ENCODE results near the gene PTTG1IP2. TPM values are rescaled to one million over a fixed set of nuclear protein-coding genes. Genes with fewer than 3 reads are reported as not detected.

The PTTG1IP2 gene
- total RNA-seq, 1 donor = not detected

- DNase-seq (ENCODE audit: insufficient read length, low spot score, missing footprints) = no peak
- no peak overlapping the region for H3K4me2 ChIP-seq (ENCODE audit: insufficient read depth, low read length)
- no peak for TF ChIP-seq CTCF (IDR thresholded peaks at IDR 0.05; ENCODE audit: extremely low read depth, low read depth, low read length)
- H3K36me3 ChIP-seq (ENCODE audit: insufficient read depth, low read length) = no peaks in the 10 kb centered on the region
- no peak overlapping the region for H3K4me3 ChIP-seq (ENCODE audit: insufficient read depth, low read length)
- no peaks in the 10 kb centered on the region for H4K20me1 ChIP-seq (ENCODE audit: insufficient read depth, low read length)
- H2AFZ ChIP-seq (ENCODE audit: low read length) = no peak overlapping the region
- H3K9me3 ChIP-seq (ENCODE audit: low read depth, low read length) = no peaks in the 10 kb centered on the region
- H3K27me3 ChIP-seq (ENCODE audit: insufficient read depth, low read length) = no peaks in the 10 kb centered on the region
- no peaks in the 10 kb centered on the region for H3K4me1 ChIP-seq (ENCODE audit: insufficient read depth, low read length)
- H3K27ac ChIP-seq (ENCODE audit: low read depth, low read length) = no peak overlapping the region
- no peaks in the 10 kb centered on the region for H3K79me2 ChIP-seq (ENCODE audit: insufficient read depth, low read length)
Observed at GRCh38 chr7:90445633-90446032, 23.8 kb upstream of the PTTG1IP2 start.

GRCh38 chr7:90446137-90446899 lies 23.1 kb upstream of the PTTG1IP2 start:
- Histone ChIP-seq H3K9me3 (ENCODE audit: low read depth, low read length) (no peaks in the 10 kb centered on the region), H3K4me2 (ENCODE audit: insufficient read depth, low read length) (no peak overlapping the region), H3K79me2 (ENCODE audit: insufficient read depth, low read length) (no peaks in the 10 kb centered on the region), H3K36me3 (ENCODE audit: insufficient read depth, low read length) (no peaks in the 10 kb centered on the region), H2AFZ (ENCODE audit: low read length) (no peak overlapping the region), H3K4me1 (ENCODE audit: insufficient read depth, low read length) (no peaks in the 10 kb centered on the region), H3K27ac (ENCODE audit: low read depth, low read length) (no peak overlapping the region), H3K27me3 (ENCODE audit: insufficient read depth, low read length) (no peaks in the 10 kb centered on the region), H3K4me3 (ENCODE audit: insufficient read depth, low read length) (no peak overlapping the region), H4K20me1 (ENCODE audit: insufficient read depth, low read length) (no peaks in the 10 kb centered on the region)
- DNase-seq (ENCODE audit: insufficient read length, low spot score, missing footprints) = no peak
- no peak for TF ChIP-seq CTCF (IDR thresholded peaks at IDR 0.05; ENCODE audit: extremely low read depth, low read depth, low read length)

- Histone ChIP-seq H3K4me2 (ENCODE audit: insufficient read depth, low read length) (no peak overlapping the region), H2AFZ (ENCODE audit: low read length) (no peak overlapping the region), H3K4me1 (ENCODE audit: insufficient read depth, low read length) (no peaks in the 10 kb centered on the region), H3K36me3 (ENCODE audit: insufficient read depth, low read length) (no peaks in the 10 kb centered on the region), H3K27ac (ENCODE audit: low read depth, low read length) (no peak overlapping the region), H3K4me3 (ENCODE audit: insufficient read depth, low read length) (no peak overlapping the region), H4K20me1 (ENCODE audit: insufficient read depth, low read length) (no peaks in the 10 kb centered on the region), H3K79me2 (ENCODE audit: insufficient read depth, low read length) (no peaks in the 10 kb centered on the region), H3K9me3 (ENCODE audit: low read depth, low read length) (no peaks in the 10 kb centered on the region), H3K27me3 (ENCODE audit: insufficient read depth, low read length) (no peaks in the 10 kb centered on the region)
- no peak for TF ChIP-seq CTCF (IDR thresholded peaks at IDR 0.05; ENCODE audit: extremely low read depth, low read depth, low read length)
- DNase-seq (ENCODE audit: insufficient read length, low spot score, missing footprints) = no peak
Observed at GRCh38 chr7:90453259-90453891, 16.1 kb upstream of the PTTG1IP2 start.

GRCh38 chr7:90453931-90454330 lies 15.5 kb upstream of the PTTG1IP2 start:
- no peak overlapping the region for H3K4me2 ChIP-seq (ENCODE audit: insufficient read depth, low read length)
- DNase-seq (ENCODE audit: insufficient read length, low spot score, missing footprints) = no peak
- no peak for TF ChIP-seq CTCF (IDR thresholded peaks at IDR 0.05; ENCODE audit: extremely low read depth, low read depth, low read length)

More at GRCh38 chr7:90453931-90454330, 15.5 kb upstream of the PTTG1IP2 start:
- H3K27me3 ChIP-seq (ENCODE audit: insufficient read depth, low read length) = no peaks in the 10 kb centered on the region
- H4K20me1 ChIP-seq (ENCODE audit: insufficient read depth, low read length) = no peaks in the 10 kb centered on the region
- no peak overlapping the region for H3K27ac ChIP-seq (ENCODE audit: low read depth, low read length)
- no peak overlapping the region for H3K4me3 ChIP-seq (ENCODE audit: insufficient read depth, low read length)
- no peaks in the 10 kb centered on the region for H3K79me2 ChIP-seq (ENCODE audit: insufficient read depth, low read length)
- no peaks in the 10 kb centered on the region for H3K9me3 ChIP-seq (ENCODE audit: low read depth, low read length)
- H3K36me3 ChIP-seq (ENCODE audit: insufficient read depth, low read length) = no peaks in the 10 kb centered on the region
- H3K4me1 ChIP-seq (ENCODE audit: insufficient read depth, low read length) = no peaks in the 10 kb centered on the region
- no peak overlapping the region for H2AFZ ChIP-seq (ENCODE audit: low read length)
